Naive thymus-derived CD4-positive, alpha-beta T cell (primary cell): ENCODE results near the gene BTD. TPM values are rescaled to one million over a fixed set of nuclear protein-coding genes. Genes with fewer than 3 reads are reported as not detected.

Experiments
- ATAC-seq: fragments of 150-1000 bp; cut with Tn5 transposase; 2 replicates; pipeline ENCODE4 v1.10.0; 2021; ENCODE audit warnings: mild to moderate bottlenecking, moderate library complexity
- CTCF ChIA-PET: fragments of 350-600 bp; sonication (Branson Sonifier 250); formaldehyde crosslinking; loops from one replicate; lab custom pipeline; 2021; ENCODE audit warnings: antibody characterized with exemption; lab: Charles Lee
- POLR2A ChIA-PET: fragments of 350-600 bp; sonication (Branson Sonifier 250); formaldehyde crosslinking; loops from one replicate; lab custom pipeline; 2021; ENCODE audit warnings: antibody characterized with exemption, inconsistent platforms; lab: Charles Lee
- DNase-seq, 9 donors: peaks; one replicate each; pipeline versions ENCODE4 v3.0.0 to v3.0.0-alpha.2; 2020 to 2022; ENCODE audit warnings: mixed read lengths in 1 of 9
- H3K27ac ChIP-seq: one replicate; pipeline ENCODE4 v1.7.0; 2013; ENCODE audit warnings: mild to moderate bottlenecking, low read depth, low read length, moderate library complexity
- H3K27me3 ChIP-seq, 2 donors: one replicate each; pipeline ENCODE4 v1.7.0; 2013; ENCODE audit warnings: low read length in 2 of 2, mild to moderate bottlenecking in 2 of 2, moderate library complexity in 2 of 2; ENCODE audit not compliant: control insufficient read depth in 2 of 2, insufficient read depth in 2 of 2
- H3K36me3 ChIP-seq, 3 experiments: 1 replicate in 2 of 3; 2 replicates in 1 of 3; pipeline ENCODE4 v1.7.0; 2013; ENCODE audit warnings: low read length in 3 of 3, mild to moderate bottlenecking in 3 of 3, moderate library complexity in 1 of 3; ENCODE audit not compliant: insufficient read depth in 3 of 3, control insufficient read depth in 2 of 3
- H3K4me1 ChIP-seq, 2 donors: one replicate each; pipeline ENCODE4 v1.7.0; 2013; ENCODE audit warnings: low read length in 2 of 2, mild to moderate bottlenecking in 2 of 2, moderate library complexity in 1 of 2; ENCODE audit not compliant: control insufficient read depth in 2 of 2, insufficient read depth in 2 of 2
- H3K4me3 ChIP-seq: 2 replicates; pipeline ENCODE4 v1.7.0; 2013; ENCODE audit warnings: mild to moderate bottlenecking, low read length
- H3K9me3 ChIP-seq, 3 experiments: 1 replicate in 2 of 3; 2 replicates in 1 of 3; pipeline ENCODE4 v1.7.0; 2013; ENCODE audit warnings: low read length in 3 of 3; ENCODE audit not compliant: control insufficient read depth in 2 of 3
- H3K27ac Mint-ChIP-seq, 9 donors: one replicate each; pipeline ENCODE4 v1.8.0; 2020 to 2022; ENCODE audit warnings: mixed read lengths in 9 of 9, mild to moderate bottlenecking in 8 of 9, moderate library complexity in 5 of 9, inconsistent platforms in 2 of 9
- H3K27me3 Mint-ChIP-seq, 5 donors: one replicate each; pipeline ENCODE4 v1.8.0; 2021 to 2022; ENCODE audit warnings: mixed read lengths in 5 of 5, mild to moderate bottlenecking in 1 of 5
- H3K36me3 Mint-ChIP-seq, 5 donors: one replicate each; pipeline ENCODE4 v1.8.0; 2020 to 2022; ENCODE audit warnings: mixed read lengths in 5 of 5, mild to moderate bottlenecking in 3 of 5, inconsistent platforms in 1 of 5
- H3K4me1 Mint-ChIP-seq, 7 donors: one replicate each; pipeline ENCODE4 v1.8.0; 2020 to 2022; ENCODE audit warnings: mixed read lengths in 7 of 7, mild to moderate bottlenecking in 3 of 7, inconsistent platforms in 1 of 7
- H3K4me3 Mint-ChIP-seq, 10 donors: one replicate each; pipeline ENCODE4 v1.8.0; 2020 to 2022; ENCODE audit warnings: mild to moderate bottlenecking in 10 of 10, mixed read lengths in 10 of 10, moderate library complexity in 6 of 10, inconsistent platforms in 2 of 10
- H3K9me3 Mint-ChIP-seq, 11 donors: one replicate each; pipeline ENCODE4 v1.8.0; 2020 to 2022; ENCODE audit warnings: mixed read lengths in 11 of 11, mild to moderate bottlenecking in 4 of 11, inconsistent platforms in 1 of 11, moderate library complexity in 1 of 11
- intact Hi-C, 2 donors: fragments of 100-400 bp; cut with micrococcal nuclease; formaldehyde crosslinking; loops; one replicate each; pipeline ENCODE4 v1.15.1; 2023
- polyA plus RNA-seq, 2 donors: library from polyadenylated mRNA; unstranded; fragments of 300-500 nt; fragmentation: Illumina TruSeq; gene quantifications; one replicate each; pipeline ENCODE4 v1.2.3, GENCODE V29; 2021
- total RNA-seq, 6 experiments: library from RNA in 5 of 6; stranded (reverse) in 5 of 6; gene quantifications; 1 replicate in 5 of 6; 2 replicates in 1 of 6; pipeline ENCODE4 v1.2.3 and lab custom pipeline; 2021 to 2026

The BTD gene
- total and polyA plus RNA-seq, 7 experiments from 2014 or later = 6.8 to 23.3 (median 17.0) TPM

GRCh38 chr3:15635121-15635661, 33.6 kb downstream of the BTD start:
- H3K36me3 Mint-ChIP-seq = peaks cover 0 to 38% (median 8%) of the 10 kb centered on the region in 5 donors

GRCh38 chr3:15636028-15636709, 34.6 kb downstream of the BTD start:
- no peaks in the 10 kb centered on the region for H3K9me3 ChIP-seq
- peaks cover 8 to 12% of the 10 kb centered on the region in 2 donors for H3K4me1 ChIP-seq
- DNase-seq (peak in 1 of 9 donors; percentile 43), ATAC-seq (peak; percentile 84)
- POLR2A ChIA-PET = no interaction called here
- intact Hi-C loops = loop anchor here in 1 of 2 donors (1.0 to 10.0 kb wide), 3 partner anchors 11 to 409 kb away; no protein-coding TSS in a partner anchor
- H3K27ac ChIP-seq = no peak overlapping the region
- Mint-ChIP-seq H3K27me3 (no peaks in the 10 kb centered on the region), H3K36me3 (peaks cover 0 to 38% (median 8%) of the 10 kb centered on the region in 5 donors), H3K4me3 (peak overlapping the region in 6 of 10 donors; percentile 6 to 61 (median 26)), H3K27ac (peak overlapping the region in 3 of 9 donors; percentile 9 to 73 (median 64)), H3K9me3 (no peaks in the 10 kb centered on the region), H3K4me1 (peaks cover 19 to 45% (median 39%) of the 10 kb centered on the region in 7 donors)
- H3K27me3 ChIP-seq = no peaks in the 10 kb centered on the region
- CTCF ChIA-PET = interaction anchor here (0.6 to 1.1 kb wide), 2 partner anchors 11 to 176 kb away, joined by 3 read pairs; no protein-coding TSS in a partner anchor
- H3K36me3 ChIP-seq = no peaks in the 10 kb centered on the region
- H3K4me3 ChIP-seq = peak overlapping the region; percentile 30

More at GRCh38 chr3:15635121-15635661, 33.6 kb downstream of the BTD start:
- ATAC-seq = no peak
- ChIA-PET CTCF (interaction anchor here (1.1 to 1.7 kb wide), 2 partner anchors 12 to 178 kb away, joined by 3 to 10 read pairs; no protein-coding TSS in a partner anchor), POLR2A (interaction anchor here (0.5 kb wide), 1 partner anchor 32 kb away, joined by 3 read pairs; no protein-coding TSS in a partner anchor)
- Histone ChIP-seq H3K36me3 (no peaks in the 10 kb centered on the region), H3K4me1 (peaks cover 13 to 18% of the 10 kb centered on the region in 2 donors), H3K4me3 (no peak overlapping the region), H3K9me3 (no peaks in the 10 kb centered on the region), H3K27ac (no peak overlapping the region), H3K27me3 (no peaks in the 10 kb centered on the region)
- no peaks in the 10 kb centered on the region for H3K9me3 Mint-ChIP-seq
- no peak overlapping the region for H3K4me3 Mint-ChIP-seq
- DNase-seq = no peak
- H3K27ac Mint-ChIP-seq = no peak overlapping the region
- no peaks in the 10 kb centered on the region for H3K27me3 Mint-ChIP-seq
- peaks cover 22 to 51% (median 44%) of the 10 kb centered on the region in 7 donors for H3K4me1 Mint-ChIP-seq
- intact Hi-C loops = loop anchor here in 1 of 2 donors (10.0 kb wide), 1 partner anchor 410 kb away; no protein-coding TSS in a partner anchor

- Mint-ChIP-seq H3K27ac (peak overlapping the region in 2 of 9 donors; percentile 28 to 76), H3K27me3 (no peaks in the 10 kb centered on the region), H3K4me3 (peak overlapping the region in 3 of 10 donors; percentile 9 to 54 (median 50)), H3K4me1 (peaks cover 18 to 45% (median 39%) of the 10 kb centered on the region in 7 donors), H3K9me3 (no peaks in the 10 kb centered on the region), H3K36me3 (peaks cover 0 to 43% (median 13%) of the 10 kb centered on the region in 5 donors)
- DNase-seq (no peak), ATAC-seq (no peak)
- peaks cover 8 to 12% of the 10 kb centered on the region in 2 donors for H3K4me1 ChIP-seq
- no peak overlapping the region for H3K27ac ChIP-seq
- ChIA-PET CTCF (interaction anchor here (0.6 kb wide), 2 partner anchors 24 to 175 kb away, joined by 3 read pairs; no protein-coding TSS in a partner anchor), POLR2A (no interaction called here)
- intact Hi-C loops = loop anchor here in 1 of 2 donors (2.0 to 10.0 kb wide), 2 partner anchors 29 to 407 kb away; no protein-coding TSS in a partner anchor
- H3K4me3 ChIP-seq = no peak overlapping the region
- peaks cover 0 to 5% (median 0%) of the 10 kb centered on the region in 3 experiments for H3K36me3 ChIP-seq
- H3K9me3 ChIP-seq = no peaks in the 10 kb centered on the region
- no peaks in the 10 kb centered on the region for H3K27me3 ChIP-seq
Observed at GRCh38 chr3:15637131-15637951, 35.8 kb downstream of the BTD start.

- Histone ChIP-seq H3K4me1 (peaks cover 8 to 12% of the 10 kb centered on the region in 2 donors), H3K27ac (no peak overlapping the region), H3K36me3 (peaks cover 0 to 6% (median 0%) of the 10 kb centered on the region in 3 experiments), H3K27me3 (no peaks in the 10 kb centered on the region), H3K4me3 (no peak overlapping the region), H3K9me3 (no peaks in the 10 kb centered on the region)
- H3K36me3 Mint-ChIP-seq = peaks cover 0 to 41% (median 17%) of the 10 kb centered on the region in 5 donors
- H3K27ac Mint-ChIP-seq = no peak overlapping the region
- DNase-seq (no peak), ATAC-seq (no peak)
- no peaks in the 10 kb centered on the region for H3K9me3 Mint-ChIP-seq
- intact Hi-C loops = loop anchor here in 1 of 2 donors (10.0 kb wide), 1 partner anchor 406 kb away; no protein-coding TSS in a partner anchor
- H3K4me3 Mint-ChIP-seq = peak overlapping the region in 1 of 10 donors; percentile 5
- H3K27me3 Mint-ChIP-seq = no peaks in the 10 kb centered on the region
- H3K4me1 Mint-ChIP-seq = peaks cover 18 to 47% (median 39%) of the 10 kb centered on the region in 7 donors
- POLR2A ChIA-PET = no interaction called here
- CTCF ChIA-PET = interaction anchor here (0.6 to 1.0 kb wide), 2 partner anchors 8 to 174 kb away, joined by 3 read pairs; no protein-coding TSS in a partner anchor
Observed at GRCh38 chr3:15638193-15638890, 36.8 kb downstream of the BTD start.

- no peaks in the 10 kb centered on the region for H3K27me3 Mint-ChIP-seq
- intact Hi-C loops = loop anchor here in 1 of 2 donors (10.0 kb wide), 1 partner anchor 406 kb away; no protein-coding TSS in a partner anchor
- CTCF ChIA-PET = interaction anchor here (1.0 kb wide), 1 partner anchor 8 kb away, joined by 3 read pairs; no protein-coding TSS in a partner anchor
- POLR2A ChIA-PET = no interaction called here
- H3K4me1 Mint-ChIP-seq = peaks cover 18 to 47% (median 39%) of the 10 kb centered on the region in 7 donors
- H3K36me3 Mint-ChIP-seq = peaks cover 0 to 36% (median 17%) of the 10 kb centered on the region in 5 donors
- no peak for DNase-seq
- no peak overlapping the region for H3K4me3 Mint-ChIP-seq
- Histone ChIP-seq H3K27me3 (no peaks in the 10 kb centered on the region), H3K4me3 (no peak overlapping the region), H3K27ac (no peak overlapping the region), H3K9me3 (no peaks in the 10 kb centered on the region), H3K4me1 (peaks cover 8 to 12% of the 10 kb centered on the region in 2 donors), H3K36me3 (peaks cover 0 to 6% (median 0%) of the 10 kb centered on the region in 3 experiments)
- no peak for ATAC-seq
- no peaks in the 10 kb centered on the region for H3K9me3 Mint-ChIP-seq
- H3K27ac Mint-ChIP-seq = no peak overlapping the region
Observed at GRCh38 chr3:15638891-15639262, 37.3 kb downstream of the BTD start.
